ENCODE measurements around the gene TRMT61A. TPM values are rescaled to one million over a fixed set of nuclear protein-coding genes. Genes with fewer than 3 reads are reported as not detected.

Gene TRMT61A
- polyA plus RNA-seq, 1 donor from 2014 or later = 8.2 TPM

DNA sequence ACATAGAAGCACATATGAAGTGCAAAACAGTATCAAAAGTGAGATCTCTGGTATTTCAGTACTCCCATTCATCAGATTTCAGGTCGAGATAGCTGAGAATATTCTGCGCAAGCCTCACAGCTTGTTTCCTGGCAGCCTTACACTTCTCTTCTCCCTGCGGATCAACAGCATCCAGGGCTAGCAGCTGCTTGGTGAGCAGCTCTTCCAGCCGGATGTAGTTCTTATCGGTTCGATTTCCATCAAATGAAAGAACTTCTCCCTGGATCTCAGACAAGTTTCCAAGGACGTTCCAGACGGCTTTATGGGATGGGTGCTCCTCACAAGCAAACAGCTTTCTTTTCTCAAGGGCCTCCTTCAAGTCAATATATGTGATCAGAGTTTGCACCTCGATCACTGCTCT lies 30.8 kb downstream of the TRMT61A start:
- Histone ChIP-seq H3K9ac (ENCODE audit: low read length) (no peak overlapping the region), H3K9me3 (ENCODE audit: low read length) (no peaks in the 10 kb centered on the region), H4K20me1 (ENCODE audit: insufficient read depth) (no peaks in the 10 kb centered on the region), H3K27me3 (ENCODE audit: insufficient read depth, low read depth, low read length) (no peaks in the 10 kb centered on the region), H3K36me3 (ENCODE audit: insufficient read depth, low read length) (peaks cover 6% of the 10 kb centered on the region), H2AFZ (ENCODE audit: low read depth, low read length) (no peak overlapping the region), H3K27ac (ENCODE audit: low read length) (no peak overlapping the region), H3K79me2 (replicated peaks; ENCODE audit: insufficient read depth, low read length) (peaks cover 64% of the 10 kb centered on the region), H3K4me3 (ENCODE audit: low read length) (peak overlapping the region; percentile 22), H3K9me2 (ENCODE audit: insufficient read depth, low read length) (no peaks in the 10 kb centered on the region), H3K4me2 (ENCODE audit: low read length) (no peak overlapping the region), H3F3A (ENCODE audit: insufficient read depth, low read length, poor library complexity, severe bottlenecking) (no peaks in the 10 kb centered on the region)
- TF ChIP-seq POLR2AphosphoS5 (IDR thresholded peaks at IDR 0.05) = no peak
- TF ChIP-seq, protein P1, sequence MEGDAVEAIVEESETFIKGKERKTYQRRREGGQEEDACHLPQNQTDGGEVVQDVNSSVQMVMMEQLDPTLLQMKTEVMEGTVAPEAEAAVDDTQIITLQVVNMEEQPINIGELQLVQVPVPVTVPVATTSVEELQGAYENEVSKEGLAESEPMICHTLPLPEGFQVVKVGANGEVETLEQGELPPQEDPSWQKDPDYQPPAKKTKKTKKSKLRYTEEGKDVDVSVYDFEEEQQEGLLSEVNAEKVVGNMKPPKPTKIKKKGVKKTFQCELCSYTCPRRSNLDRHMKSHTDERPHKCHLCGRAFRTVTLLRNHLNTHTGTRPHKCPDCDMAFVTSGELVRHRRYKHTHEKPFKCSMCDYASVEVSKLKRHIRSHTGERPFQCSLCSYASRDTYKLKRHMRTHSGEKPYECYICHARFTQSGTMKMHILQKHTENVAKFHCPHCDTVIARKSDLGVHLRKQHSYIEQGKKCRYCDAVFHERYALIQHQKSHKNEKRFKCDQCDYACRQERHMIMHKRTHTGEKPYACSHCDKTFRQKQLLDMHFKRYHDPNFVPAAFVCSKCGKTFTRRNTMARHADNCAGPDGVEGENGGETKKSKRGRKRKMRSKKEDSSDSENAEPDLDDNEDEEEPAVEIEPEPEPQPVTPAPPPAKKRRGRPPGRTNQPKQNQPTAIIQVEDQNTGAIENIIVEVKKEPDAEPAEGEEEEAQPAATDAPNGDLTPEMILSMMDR (IDR thresholded peaks at IDR 0.05; ENCODE audit: poor library complexity, severe bottlenecking) = no peak
- TF ChIP-seq RAD21 (conservative IDR thresholded peaks at IDR 0.05) = no peak
- no peak for TF ChIP-seq SMC3 (conservative IDR thresholded peaks at IDR 0.05; ENCODE audit: poor library complexity)
- TF ChIP-seq TAF1 (IDR thresholded peaks at IDR 0.05; ENCODE audit: low read depth) = no peak
- TF ChIP-seq MXI1 (conservative IDR thresholded peaks at IDR 0.05; ENCODE audit: poor library complexity, severe bottlenecking) = no peak
- TF ChIP-seq EZH2 (IDR thresholded peaks at IDR 0.05; ENCODE audit: borderline replicate concordance, insufficient read depth, low read length, poor library complexity, severe bottlenecking) = no peak
- no peak for TF ChIP-seq EP300 (conservative IDR thresholded peaks at IDR 0.05; ENCODE audit: poor library complexity, severe bottlenecking)
- TF ChIP-seq, protein P2, sequence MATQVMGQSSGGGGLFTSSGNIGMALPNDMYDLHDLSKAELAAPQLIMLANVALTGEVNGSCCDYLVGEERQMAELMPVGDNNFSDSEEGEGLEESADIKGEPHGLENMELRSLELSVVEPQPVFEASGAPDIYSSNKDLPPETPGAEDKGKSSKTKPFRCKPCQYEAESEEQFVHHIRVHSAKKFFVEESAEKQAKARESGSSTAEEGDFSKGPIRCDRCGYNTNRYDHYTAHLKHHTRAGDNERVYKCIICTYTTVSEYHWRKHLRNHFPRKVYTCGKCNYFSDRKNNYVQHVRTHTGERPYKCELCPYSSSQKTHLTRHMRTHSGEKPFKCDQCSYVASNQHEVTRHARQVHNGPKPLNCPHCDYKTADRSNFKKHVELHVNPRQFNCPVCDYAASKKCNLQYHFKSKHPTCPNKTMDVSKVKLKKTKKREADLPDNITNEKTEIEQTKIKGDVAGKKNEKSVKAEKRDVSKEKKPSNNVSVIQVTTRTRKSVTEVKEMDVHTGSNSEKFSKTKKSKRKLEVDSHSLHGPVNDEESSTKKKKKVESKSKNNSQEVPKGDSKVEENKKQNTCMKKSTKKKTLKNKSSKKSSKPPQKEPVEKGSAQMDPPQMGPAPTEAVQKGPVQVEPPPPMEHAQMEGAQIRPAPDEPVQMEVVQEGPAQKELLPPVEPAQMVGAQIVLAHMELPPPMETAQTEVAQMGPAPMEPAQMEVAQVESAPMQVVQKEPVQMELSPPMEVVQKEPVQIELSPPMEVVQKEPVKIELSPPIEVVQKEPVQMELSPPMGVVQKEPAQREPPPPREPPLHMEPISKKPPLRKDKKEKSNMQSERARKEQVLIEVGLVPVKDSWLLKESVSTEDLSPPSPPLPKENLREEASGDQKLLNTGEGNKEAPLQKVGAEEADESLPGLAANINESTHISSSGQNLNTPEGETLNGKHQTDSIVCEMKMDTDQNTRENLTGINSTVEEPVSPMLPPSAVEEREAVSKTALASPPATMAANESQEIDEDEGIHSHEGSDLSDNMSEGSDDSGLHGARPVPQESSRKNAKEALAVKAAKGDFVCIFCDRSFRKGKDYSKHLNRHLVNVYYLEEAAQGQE (IDR thresholded peaks at IDR 0.05; ENCODE audit: borderline replicate concordance) = no peak

DNA sequence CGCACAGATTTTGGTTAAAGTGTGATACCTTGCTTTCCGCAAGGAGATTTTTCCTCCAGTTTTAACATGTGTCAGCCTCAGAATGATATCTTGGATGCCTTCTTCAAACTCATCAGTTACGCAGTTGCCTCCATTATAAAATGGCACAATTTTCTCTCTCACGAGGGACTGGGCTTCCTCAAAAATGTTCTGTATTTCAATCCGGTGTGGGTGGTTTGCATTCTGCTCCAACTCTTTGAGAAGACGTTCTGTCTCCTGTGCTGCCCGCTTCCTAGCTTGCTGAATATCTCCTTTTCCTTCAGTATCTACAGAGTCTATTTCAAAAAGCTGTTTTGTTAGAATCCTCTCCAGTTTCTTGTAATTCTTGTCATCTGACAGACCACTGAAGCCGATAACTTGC lies 31.7 kb downstream of the TRMT61A start:
- Histone ChIP-seq H3K27me3 (ENCODE audit: insufficient read depth, low read depth, low read length) (no peaks in the 10 kb centered on the region), H3K79me2 (replicated peaks; ENCODE audit: insufficient read depth, low read length) (peaks cover 72% of the 10 kb centered on the region), H4K20me1 (ENCODE audit: insufficient read depth) (no peaks in the 10 kb centered on the region), H3K36me3 (ENCODE audit: insufficient read depth, low read length) (peaks cover 6% of the 10 kb centered on the region), H2AFZ (ENCODE audit: low read depth, low read length) (no peak overlapping the region), H3K27ac (ENCODE audit: low read length) (no peak overlapping the region), H3K9ac (ENCODE audit: low read length) (peak overlapping the region; percentile 94), H3F3A (ENCODE audit: insufficient read depth, low read length, poor library complexity, severe bottlenecking) (no peaks in the 10 kb centered on the region), H3K4me3 (ENCODE audit: low read length) (peak overlapping the region; percentile 100), H3K9me3 (ENCODE audit: low read length) (no peaks in the 10 kb centered on the region), H3K4me2 (ENCODE audit: low read length) (peak overlapping the region; percentile 86), H3K9me2 (ENCODE audit: insufficient read depth, low read length) (no peaks in the 10 kb centered on the region)
- no peak for TF ChIP-seq EP300 (conservative IDR thresholded peaks at IDR 0.05; ENCODE audit: poor library complexity, severe bottlenecking)
- TF ChIP-seq MXI1 (conservative IDR thresholded peaks at IDR 0.05; ENCODE audit: poor library complexity, severe bottlenecking) = no peak
- TF ChIP-seq SMC3 (conservative IDR thresholded peaks at IDR 0.05; ENCODE audit: poor library complexity) = no peak
- no peak for TF ChIP-seq POLR2AphosphoS5 (IDR thresholded peaks at IDR 0.05)

All from neural cell (in vitro differentiated cells).